HG02943 (cell line): ENCODE data around the gene SIM2.

ENCODE experiments used
- ATAC-seq: cut with Tn5 transposase; IDR thresholded peaks from one replicate; pipeline ENCODE4 v1.9.1; 2021; ENCODE audit warnings: mild to moderate bottlenecking, low read depth, moderate library complexity; ENCODE audit not compliant: unreplicated experiment

The SIM2 gene

DNA sequence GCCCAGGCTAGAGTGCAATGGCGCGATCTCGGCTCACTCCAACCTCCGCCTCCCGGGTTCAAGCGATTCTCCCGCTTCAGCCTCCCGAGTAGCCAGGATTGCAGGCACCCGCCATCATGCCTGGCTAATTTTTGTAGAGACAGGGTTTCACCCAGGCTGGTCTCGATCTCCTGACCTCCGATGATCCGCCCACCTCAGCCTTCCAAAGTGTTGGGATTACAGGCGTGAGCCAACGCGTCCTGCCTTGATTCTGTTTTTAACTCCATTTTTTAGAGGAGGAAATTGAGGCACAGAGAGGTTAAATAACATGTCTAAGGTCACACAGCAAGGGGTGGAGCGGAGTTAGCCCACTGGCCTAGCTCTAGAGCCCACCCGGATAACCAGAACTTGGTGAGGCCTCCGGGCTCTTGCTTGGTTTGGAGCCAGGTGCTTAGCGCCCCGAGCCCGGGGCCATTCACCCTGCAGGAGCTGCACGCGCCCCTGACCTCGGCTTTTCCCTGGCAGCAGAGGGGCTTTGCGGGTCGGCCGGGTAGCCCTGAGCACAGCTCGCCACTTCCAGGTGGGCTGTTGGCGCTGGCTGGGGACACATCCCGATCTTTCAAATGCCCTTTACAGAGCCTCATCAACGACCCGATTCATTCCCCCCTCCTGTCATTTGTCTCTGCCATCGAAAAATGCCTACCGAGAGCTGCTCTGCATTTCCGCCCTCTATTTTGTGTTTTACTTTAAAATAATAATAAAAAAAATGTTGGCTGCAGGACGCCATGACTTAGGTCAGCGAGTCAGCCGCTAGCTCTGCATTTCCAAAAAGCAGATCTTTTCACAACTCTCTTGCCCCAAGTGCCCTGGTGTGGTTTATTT lies 11.2 kb downstream of the SIM2 start:
- ATAC-seq = no peak

DNA sequence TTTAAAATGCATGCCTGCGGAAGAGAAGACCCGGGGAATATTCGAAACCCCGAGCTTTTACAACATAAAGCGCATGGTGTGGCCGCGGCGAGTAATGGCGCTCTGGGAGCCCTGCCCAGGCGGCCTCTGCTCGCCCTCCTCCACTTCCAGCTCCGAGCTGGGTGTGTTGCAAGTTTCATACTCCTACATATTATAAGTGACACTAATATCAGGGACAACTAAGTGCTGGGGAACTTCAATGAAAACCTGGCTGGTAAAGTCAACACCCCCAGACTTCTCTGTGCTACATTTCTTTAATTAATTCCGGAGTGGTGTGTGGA lies 11.8 kb downstream of the SIM2 start:
- no peak for ATAC-seq

DNA sequence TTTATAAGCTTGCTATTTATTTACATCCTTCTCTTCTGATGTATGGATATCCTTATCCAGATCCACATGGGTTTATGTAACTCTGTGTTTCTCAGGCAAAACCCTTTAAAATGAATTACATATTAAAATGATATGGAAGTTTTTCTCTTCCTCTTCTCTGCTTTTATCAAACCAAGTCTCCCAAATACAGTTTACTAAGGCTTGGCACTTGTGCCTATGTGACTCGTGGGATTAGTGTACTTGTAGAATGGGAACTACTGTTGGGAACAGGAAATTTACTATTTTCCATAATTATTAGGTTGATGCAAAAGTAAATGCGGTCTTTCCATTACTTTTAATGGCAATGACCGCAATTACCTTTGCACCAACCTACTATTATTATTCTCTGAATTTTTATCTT lies 14.8 kb downstream of the SIM2 start:
- ATAC-seq = no peak

DNA sequence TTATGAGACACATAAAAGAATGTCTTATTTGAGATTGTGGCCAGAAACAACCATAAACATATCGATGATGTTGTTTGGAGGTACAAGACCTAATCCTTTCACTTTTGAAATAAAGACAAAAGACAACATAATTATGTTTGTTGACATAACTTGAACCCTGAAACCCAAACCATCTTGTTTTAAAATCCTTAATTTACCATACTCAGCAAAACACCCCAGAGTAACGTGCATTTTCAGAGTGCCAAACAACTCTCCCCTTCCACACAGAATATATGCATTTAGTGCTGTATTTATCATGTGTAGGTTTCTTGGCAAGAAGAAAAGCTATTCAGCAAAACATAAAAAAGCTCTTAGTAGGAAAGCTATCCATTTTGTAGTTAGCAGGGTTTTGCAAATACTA lies 17.5 kb downstream of the SIM2 start:
- ATAC-seq = no peak

DNA sequence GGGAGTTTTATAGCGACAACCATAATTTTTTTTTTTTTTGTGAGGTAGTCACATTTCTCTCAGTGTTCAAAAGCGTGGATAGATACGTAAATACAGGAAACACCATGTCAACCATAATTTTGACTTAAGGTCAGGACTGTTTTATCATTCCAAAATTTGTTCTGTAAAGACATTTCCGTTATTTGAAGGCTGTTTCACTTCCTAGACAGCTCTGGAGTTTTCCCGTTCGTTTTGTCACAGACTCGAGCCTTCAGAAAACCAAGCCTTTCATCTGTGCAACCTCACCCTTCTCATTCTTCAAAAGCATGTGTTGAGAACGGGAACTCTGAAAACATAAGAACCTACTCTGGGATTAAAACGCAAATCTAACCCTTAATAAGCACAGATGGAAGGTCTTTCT lies 17.9 kb downstream of the SIM2 start:
- ATAC-seq = no peak

DNA sequence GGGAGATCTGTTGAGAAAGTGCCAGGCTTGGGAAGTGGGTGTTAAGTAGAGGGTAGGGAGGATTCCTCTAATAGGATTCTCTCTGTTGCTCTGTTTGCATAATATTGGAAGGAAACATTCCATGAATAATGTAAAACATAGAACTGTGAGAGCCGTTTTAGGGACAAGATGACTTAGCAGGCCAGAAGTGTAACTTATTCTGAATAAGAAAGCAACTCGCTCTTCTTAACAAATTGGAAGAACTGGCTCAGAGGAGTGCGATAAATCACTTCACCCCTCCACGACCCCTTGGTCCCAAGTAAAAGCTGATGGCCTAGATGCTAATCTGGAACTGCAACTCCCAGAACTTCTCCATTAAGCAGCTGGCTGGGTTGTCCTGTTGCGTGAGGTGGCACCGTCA lies 19.1 kb downstream of the SIM2 start:
- ATAC-seq = no peak

DNA sequence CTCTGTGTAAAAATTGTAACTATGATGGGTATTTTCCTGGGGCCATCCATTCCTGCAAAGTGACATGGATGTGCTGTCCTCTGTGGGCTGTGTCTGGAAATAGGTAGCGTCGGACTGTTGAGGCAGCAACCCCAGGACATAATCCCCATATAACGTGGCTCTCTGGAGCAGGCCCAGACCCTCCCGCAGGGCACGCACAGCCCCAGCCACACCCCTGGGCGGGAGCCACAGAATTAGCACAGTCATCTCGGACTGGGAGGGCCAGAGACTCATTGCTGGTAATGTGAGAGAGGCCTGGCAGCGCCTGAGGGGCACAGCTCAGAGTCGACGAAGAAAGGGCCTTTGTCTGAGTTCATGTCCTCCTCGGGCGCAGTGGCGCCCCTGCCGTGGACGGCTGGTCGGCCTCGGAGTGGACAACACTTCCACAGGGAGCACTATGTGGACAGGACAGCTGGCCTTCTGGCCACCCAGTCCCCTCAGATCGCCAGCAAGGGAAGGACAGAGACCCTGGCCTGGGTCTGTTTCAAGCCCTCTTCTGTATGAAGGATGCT lies 20.1 kb downstream of the SIM2 start:
- no peak for ATAC-seq

DNA sequence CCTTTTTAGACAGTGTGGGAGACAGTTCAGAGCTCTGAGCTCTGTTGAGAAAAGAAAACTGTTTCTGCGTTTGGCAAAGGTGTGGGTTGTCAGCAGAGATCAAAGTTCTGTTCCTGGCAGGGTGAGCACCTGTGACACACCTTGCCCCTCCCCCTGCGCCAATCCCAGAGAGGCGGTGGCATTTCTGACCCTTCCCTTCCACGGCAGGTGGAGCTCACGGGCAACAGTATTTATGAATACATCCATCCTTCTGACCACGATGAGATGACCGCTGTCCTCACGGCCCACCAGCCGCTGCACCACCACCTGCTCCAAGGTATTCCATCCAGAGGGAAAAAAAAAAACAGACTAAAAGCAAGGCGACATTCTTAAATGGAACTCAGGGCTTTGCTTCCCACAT lies 20.7 kb downstream of the SIM2 start:
- no peak for ATAC-seq

DNA sequence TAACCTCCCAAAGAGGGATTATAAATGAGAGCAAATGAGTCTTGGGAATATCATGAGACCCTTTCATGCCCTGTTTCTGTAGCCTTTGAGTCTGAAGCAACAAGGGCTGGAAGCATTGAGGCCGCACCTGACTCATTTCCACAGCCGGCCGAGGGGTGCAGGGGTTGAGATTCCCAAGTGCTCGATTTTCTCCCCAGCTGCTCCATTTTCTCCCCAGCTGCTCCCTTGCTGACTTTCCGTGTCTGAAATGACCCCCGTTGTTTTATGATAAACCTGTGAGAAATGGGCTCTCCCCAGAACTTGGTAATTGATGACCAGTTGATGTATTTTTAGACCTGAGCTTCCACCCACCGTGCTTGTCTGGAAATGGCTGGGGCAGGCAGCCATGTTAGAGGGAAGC lies 22.9 kb downstream of the SIM2 start:
- no peak for ATAC-seq

DNA sequence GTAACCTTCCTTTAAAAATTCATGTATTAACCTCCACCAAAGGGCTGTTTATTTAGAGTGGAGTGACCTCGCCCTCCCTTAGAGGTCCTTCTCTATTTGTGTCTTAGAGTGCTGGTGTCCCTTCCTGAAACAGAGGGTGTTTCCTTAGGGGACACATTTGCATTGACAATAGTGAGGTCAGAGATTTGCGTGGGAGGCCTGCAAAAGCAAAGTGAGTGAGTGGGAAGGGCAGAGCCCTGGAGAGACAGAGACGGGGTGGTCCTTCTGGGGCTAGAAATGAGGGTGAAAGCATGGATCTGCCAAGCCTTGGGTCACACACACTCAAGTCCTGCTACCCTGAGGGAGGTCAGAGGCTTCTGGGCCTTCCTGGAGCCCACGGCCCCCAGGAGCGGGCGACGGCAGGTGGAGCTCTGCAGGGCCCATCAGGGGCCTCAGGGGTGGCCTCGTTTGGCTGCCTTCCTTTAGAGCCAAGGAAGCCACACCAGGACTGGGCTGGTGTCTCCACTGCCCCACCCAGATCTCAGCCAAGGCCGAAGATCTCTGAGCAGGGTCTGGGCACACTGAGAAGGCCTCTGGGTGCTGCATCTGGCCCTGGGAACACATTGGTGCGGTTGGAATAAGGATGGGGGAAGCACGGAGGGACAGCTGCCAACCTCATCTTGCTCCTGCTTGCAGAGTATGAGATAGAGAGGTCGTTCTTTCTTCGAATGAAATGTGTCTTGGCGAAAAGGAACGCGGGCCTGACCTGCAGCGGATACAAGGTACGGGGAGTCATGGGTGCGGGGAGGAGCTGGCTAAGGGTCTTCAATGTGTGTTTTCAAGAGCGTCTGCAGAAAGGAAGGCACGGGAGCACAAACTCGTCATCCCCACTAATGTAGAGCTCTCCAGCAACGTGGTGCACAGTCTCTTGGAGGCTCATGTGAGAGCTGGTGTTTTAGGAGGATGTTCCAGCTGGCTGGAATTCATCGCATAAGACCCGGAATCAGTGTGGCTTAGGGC lies 23.8 kb downstream of the SIM2 start:
- ATAC-seq = no peak

DNA sequence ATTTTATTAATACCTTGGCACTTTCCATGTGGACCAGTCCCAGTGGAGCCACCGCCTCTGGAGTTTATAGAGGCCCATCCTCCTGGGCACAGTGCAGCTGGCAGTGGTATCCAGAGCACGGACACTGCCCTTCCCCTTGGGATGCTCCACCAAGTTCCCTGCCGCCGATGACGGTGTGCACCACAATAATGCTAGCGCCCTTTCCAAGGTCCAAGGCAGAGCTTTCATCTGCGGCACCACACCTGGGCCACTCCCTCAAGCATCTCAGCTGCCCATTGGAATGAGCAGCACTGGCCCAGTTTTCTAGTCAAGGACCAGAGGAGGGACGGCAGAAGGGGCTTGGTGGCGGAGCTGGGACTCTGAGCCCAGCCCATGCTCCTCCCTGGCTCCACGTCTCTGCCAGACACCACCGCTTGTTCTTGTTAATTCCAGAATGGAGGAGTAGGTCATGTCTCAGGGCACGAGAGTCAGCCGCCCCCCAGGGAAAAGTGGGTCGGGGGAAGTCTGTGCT lies 24.5 kb downstream of the SIM2 start:
- no peak for ATAC-seq

DNA sequence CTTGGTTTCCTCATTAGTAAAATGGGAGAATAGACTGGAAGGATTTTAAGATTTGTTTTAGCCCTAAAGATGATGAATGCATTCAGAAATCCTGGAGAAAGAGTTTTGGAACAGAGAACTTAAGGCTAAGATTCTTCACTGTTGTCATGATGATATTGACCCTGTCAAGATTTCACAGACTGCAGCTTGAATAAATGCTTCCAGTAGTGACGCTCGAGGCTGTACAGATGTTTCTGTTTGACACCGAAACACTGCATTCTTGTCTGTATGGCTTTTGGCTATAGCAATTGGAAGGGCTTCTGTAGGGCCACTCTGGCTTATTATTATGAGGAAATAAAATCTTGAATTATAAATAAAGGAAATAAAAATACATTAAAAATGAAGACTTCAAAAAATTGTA lies 25.7 kb downstream of the SIM2 start:
- no peak for ATAC-seq

DNA sequence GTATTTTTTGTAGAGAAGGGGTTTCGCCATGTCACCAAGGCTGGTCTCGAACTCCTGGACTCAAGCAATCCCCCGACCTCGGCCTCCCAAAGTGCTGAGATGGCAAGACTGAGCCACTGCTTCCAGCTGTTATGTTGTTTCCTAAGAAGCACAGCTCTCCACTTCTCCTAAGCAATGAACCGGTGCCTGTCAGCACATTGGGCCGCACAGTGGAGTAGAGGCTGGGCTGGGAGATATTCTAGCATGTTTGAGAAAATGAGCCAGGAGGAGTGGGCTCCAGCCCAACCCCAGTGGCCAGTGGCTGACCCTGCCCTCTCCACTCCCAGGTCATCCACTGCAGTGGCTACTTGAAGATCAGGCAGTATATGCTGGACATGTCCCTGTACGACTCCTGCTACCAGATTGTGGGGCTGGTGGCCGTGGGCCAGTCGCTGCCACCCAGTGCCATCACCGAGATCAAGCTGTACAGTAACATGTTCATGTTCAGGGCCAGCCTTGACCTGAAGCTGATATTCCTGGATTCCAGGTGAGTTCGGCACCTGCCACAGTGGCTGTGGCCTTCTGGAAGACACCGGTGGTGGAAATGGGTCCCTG lies 27.0 kb downstream of the SIM2 start:
- ATAC-seq = no peak

DNA sequence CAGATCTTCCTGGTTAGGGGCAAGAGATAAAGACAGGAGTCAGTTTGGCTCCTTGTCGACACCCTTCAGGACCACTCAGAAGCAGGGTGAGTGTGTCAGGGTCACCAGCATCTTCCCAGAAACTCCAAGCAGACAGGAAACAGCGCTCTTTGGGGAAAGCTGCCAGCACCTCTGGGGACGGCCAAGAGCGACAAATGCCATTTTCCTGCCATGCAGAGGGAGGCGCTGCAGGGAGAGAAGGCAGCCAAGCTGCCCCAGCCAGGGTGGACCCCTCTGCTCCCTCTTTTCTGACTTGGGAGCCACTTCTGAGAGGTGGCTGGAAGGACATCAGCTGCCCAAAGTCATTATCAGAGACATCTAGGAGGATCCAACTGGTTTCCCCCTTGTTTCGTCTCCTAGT lies 29.0 kb downstream of the SIM2 start:
- no peak for ATAC-seq

DNA sequence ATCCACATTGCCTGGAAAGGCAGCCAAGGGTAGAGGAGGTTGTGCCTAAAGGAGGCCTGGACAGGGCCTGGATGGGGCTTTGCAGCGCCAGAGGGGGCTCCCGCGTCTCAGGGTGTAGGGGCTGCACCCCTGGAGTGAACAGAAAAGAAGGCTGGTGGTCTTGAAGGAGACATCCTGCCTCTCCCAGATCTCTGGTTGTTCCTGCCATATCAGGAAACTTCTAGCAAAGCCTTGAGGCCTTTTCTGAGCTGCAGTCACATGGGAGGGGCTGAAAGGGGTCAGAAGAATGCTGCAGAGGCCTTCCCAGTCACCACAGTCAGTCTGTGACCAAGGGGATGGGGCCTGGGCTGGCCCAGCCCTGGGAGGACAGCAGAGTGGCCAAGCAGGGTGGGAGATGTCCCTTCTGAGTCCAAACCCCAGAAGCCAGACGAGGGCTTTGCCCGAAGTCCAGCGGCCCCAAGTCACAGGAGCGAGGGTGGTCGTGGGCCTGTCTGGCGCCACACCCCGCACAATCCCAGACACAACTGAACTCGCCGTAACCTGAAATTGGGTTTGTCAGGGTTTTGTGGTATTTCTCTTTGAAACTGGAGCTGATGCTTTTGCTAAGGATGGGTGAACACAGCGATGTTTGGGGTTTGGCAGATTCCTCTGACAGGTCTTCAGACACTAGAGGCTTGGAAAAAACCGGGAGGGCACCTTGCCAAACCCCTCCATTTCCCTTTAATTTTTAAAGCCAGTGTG lies 29.6 kb downstream of the SIM2 start:
- no peak for ATAC-seq

DNA sequence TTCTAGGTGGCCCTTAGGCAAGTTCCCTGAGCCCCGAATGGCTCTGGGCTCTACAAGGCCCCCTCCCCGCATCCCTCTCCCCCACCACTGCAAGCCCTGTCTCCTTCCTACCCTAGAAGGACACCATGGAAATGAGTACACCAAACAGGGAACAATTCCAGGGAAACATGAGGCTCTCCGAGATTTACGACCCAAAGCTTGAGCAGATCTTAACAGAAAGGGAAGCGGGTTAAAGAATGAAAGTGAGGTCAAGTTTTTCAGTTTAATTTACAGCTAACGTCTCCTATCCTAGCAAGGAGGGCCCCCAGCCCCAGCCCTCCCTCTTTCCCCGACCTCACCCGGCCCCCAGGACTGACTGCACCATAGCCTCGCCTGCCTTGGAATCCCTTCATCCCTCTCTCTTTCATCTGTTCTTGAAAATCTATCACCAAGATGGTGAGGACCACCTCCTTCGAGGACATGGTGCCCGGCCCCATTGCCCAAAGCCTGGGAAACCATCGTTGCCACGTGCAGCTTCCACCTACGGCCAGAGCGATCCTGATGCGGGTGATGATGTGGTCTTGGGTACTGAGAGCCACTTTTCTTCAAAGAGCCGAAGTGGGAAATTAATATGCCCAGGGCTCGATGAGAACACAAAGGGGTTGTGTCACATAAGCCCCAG lies 30.5 kb downstream of the SIM2 start:
- ATAC-seq = no peak

DNA sequence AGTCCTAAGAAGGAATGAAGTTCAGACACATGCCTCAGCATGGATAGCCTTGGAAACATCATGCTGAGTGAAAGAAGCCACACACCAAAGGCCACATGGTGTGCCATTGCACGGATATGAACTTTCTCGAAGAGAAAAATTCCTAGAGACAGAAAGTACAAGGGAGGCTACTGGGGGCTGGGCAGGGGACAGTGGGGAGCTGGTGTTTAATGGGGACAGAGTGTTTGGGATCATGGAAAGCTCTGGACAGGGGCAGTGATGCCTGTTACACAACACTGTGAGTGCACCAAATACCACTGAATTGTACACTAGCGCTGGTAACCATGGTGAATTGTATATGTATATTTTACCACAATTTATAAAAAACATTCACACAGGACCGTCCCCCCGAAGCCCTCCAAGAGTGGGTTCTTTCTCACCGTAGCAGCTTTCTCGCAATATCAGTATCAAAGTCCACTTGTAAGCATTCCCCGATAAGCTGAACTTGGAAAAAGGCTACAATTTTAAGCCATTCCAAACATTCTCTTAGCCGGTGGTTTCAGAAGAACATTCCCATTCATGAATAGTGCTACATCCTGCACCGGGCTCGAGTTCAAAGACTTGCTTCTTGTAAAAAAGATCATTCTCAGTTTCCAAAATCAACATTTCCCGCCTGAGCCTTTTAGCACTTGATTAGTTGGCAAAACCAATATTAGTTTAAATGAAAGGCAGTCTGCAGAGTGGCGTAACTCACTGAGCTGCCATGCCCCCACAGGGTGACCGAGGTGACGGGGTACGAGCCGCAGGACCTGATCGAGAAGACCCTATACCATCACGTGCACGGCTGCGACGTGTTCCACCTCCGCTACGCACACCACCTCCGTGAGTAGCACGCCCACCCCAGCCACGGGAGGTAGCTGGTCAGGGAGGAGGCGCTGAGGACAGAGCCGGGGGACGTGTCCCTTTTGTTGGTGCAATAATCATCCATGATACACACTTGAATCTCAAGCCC lies 31.7 kb downstream of the SIM2 start:
- no peak for ATAC-seq

DNA sequence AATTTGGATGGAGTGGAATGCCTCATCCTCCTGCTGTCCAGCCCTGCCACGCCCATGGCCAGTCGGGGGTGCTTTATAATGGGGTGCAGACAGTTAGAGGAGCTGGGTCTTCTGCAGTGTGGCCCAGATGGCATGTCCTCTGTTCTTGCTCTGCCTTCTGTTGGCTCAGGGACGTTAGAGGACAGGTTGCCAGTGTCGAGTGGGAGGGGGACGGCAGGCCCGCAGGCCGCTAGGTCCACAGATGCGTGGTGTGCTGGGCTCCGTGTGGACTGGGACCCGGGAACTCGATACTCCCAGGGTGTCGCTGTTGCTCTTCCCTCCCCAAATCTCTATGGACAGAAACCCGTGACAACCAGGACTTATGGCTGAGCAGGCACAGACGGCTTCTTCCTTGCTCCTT lies 33.3 kb downstream of the SIM2 start:
- ATAC-seq = no peak
